CD4-positive, alpha-beta T cell (primary cell): Measurements from ENCODE around the gene ADRB2. TPM values are rescaled to one million over a fixed set of nuclear protein-coding genes. Genes with fewer than 3 reads are reported as not detected.

ENCODE experiments used
- ATAC-seq: fragments of 200-7000 bp; cut with Tn5 transposase; one replicate; pipeline ENCODE4 v1.10.0; 2022; ENCODE audit warnings: mild to moderate bottlenecking; ENCODE audit not compliant: poor library complexity
- CTCF ChIA-PET: fragments of 350-600 bp; sonication (Branson Sonifier 250); formaldehyde crosslinking; loops from one replicate; lab custom pipeline; 2021; ENCODE audit warnings: antibody characterized with exemption, inconsistent platforms; lab: Charles Lee
- POLR2A ChIA-PET: fragments of 350-600 bp; sonication (Branson Sonifier 250); formaldehyde crosslinking; loops from one replicate; lab custom pipeline; 2021; ENCODE audit warnings: antibody characterized with exemption, inconsistent platforms; lab: Charles Lee
- DNase-seq, 14 experiments: peaks; one replicate each; pipeline ENCODE4 v3.0.0-alpha.2; 2013 to 2020; ENCODE audit warnings: mixed read lengths in 2 of 14
- H3K27ac ChIP-seq, 2 donors: one replicate each; pipeline versions ENCODE4 v1.5.1 to v1.7.0; 2013; ENCODE audit warnings: low read length in 2 of 2, low read depth in 1 of 2, mild to moderate bottlenecking in 1 of 2
- H3K27me3 ChIP-seq, 2 experiments: 1 replicate in 1 of 2; 2 replicates in 1 of 2; pipeline versions ENCODE4 v1.6.1 to v1.7.0; 2013; ENCODE audit warnings: low read length in 2 of 2, control low read depth in 1 of 2, mild to moderate bottlenecking in 1 of 2, moderate library complexity in 1 of 2; ENCODE audit not compliant: insufficient read depth in 2 of 2, control insufficient read depth in 1 of 2
- H3K36me3 ChIP-seq: one replicate; pipeline ENCODE4 v1.6.1; 2013; ENCODE audit warnings: low read length, control low read depth; ENCODE audit not compliant: insufficient read depth
- H3K4me1 ChIP-seq: one replicate; pipeline ENCODE4 v1.6.1; 2013; ENCODE audit warnings: low read length, control low read depth; ENCODE audit not compliant: insufficient read depth
- H3K4me3 ChIP-seq: one replicate; pipeline ENCODE4 v1.5.1; 2013; ENCODE audit warnings: mild to moderate bottlenecking, low read length, moderate library complexity
- H3K9me3 ChIP-seq, 2 experiments: 1 replicate in 1 of 2; 2 replicates in 1 of 2; pipeline versions ENCODE4 v1.6.1 to v1.7.0; 2013; ENCODE audit warnings: low read length in 2 of 2, mild to moderate bottlenecking in 2 of 2, control low read depth in 1 of 2, moderate library complexity in 1 of 2; ENCODE audit not compliant: control insufficient read depth in 1 of 2, insufficient read depth in 1 of 2
- H3K27ac Mint-ChIP-seq: one replicate; pipeline ENCODE4 v1.8.0; 2020; ENCODE audit warnings: mixed read lengths
- H3K27me3 Mint-ChIP-seq: one replicate; pipeline ENCODE4 v1.8.0; 2021; ENCODE audit warnings: mixed read lengths
- H3K36me3 Mint-ChIP-seq: one replicate; pipeline ENCODE4 v1.8.0; 2021; ENCODE audit warnings: low read depth, mixed read lengths
- H3K4me1 Mint-ChIP-seq: one replicate; pipeline ENCODE4 v1.8.0; 2021; ENCODE audit warnings: low read depth, mixed read lengths
- H3K4me3 Mint-ChIP-seq: one replicate; pipeline ENCODE4 v1.8.0; 2020; ENCODE audit warnings: mild to moderate bottlenecking, mixed read lengths
- H3K9me3 Mint-ChIP-seq: one replicate; pipeline ENCODE4 v1.8.0; 2020; ENCODE audit warnings: mixed read lengths
- CTCF ChIP-seq: fragments of 200-600 bp; IDR thresholded peaks from one replicate; pipeline ENCODE4 v1.8.0; 2022; ENCODE audit warnings: antibody characterized with exemption, mild to moderate bottlenecking
- intact Hi-C, 2 experiments: fragments of 100-400 bp; cut with DNase I in 1 of 2; cut with micrococcal nuclease in 1 of 2; formaldehyde crosslinking; loops; one replicate each; pipeline versions ENCODE4 v1.15.1 to v1.9.0; 2023 to 2025; cut with DNase I, micrococcal nuclease
- total RNA-seq, 174 experiments: library from RNA in 2 of 174; stranded (reverse) in 2 of 174; gene quantifications; one replicate each; pipeline ENCODE4 v1.2.3 and lab custom pipeline; 2021 to 2026

The ADRB2 gene
- total RNA-seq, 2 experiments from 2014 or later = 1.2 to 1.6 TPM

DNA sequence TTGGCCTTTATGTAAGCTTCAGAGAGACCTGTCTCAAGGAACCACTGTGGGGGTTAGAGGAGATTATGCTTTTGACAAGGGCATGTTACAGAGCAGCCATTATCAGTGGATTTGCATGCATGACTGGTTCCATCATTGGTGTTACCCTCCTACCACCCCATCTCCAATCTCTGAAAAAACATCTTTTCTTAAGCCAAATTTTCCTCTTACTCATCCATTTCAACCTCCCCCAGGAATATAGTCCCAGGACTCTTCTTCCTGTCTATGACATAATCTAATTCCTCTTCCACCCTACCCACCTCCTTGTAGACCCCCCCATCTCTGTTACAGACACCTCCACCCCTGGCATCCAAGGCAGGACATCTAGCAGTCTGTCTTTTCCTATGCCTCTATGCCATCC is 33.1 kb upstream of the ADRB2 start:
- no peak for ATAC-seq
- H3K4me3 Mint-ChIP-seq = no peak overlapping the region
- Histone ChIP-seq H3K27me3 (no peaks in the 10 kb centered on the region), H3K9me3 (no peaks in the 10 kb centered on the region), H3K36me3 (no peaks in the 10 kb centered on the region), H3K27ac (no peak overlapping the region), H3K4me3 (no peak overlapping the region), H3K4me1 (no peaks in the 10 kb centered on the region)
- no peak overlapping the region for H3K27ac Mint-ChIP-seq
- intact Hi-C loops = no loop called here
- no peaks in the 10 kb centered on the region for H3K36me3 Mint-ChIP-seq
- DNase-seq = no peak
- H3K4me1 Mint-ChIP-seq = no peaks in the 10 kb centered on the region
- H3K27me3 Mint-ChIP-seq = peaks cover 9% of the 10 kb centered on the region
- no peak for TF ChIP-seq CTCF
- CTCF ChIA-PET = no interaction called here
- no peaks in the 10 kb centered on the region for H3K9me3 Mint-ChIP-seq
- POLR2A ChIA-PET = no interaction called here

DNA sequence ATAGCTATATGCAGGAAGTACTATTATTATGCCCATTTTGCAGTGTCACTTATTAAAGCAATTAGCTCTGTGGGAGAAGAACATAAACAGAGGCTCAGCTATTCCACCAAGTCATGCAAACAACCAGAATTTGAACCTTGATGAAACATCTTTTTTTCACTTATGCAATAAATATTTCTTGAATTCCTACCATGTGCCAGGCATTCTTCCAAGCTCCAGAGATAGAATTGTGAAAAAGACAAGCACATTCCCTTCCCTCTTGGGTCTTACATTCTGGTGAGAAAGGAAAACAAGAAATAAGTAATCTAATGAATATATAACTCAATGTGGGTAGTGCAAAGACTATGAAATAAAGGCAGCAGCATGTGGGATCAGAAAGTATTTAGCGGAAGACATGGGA is 32.1 kb upstream of the ADRB2 start:
- H3K36me3 ChIP-seq = no peaks in the 10 kb centered on the region
- no peak for ATAC-seq
- H3K4me1 ChIP-seq = no peaks in the 10 kb centered on the region
- no peak for DNase-seq
- no peaks in the 10 kb centered on the region for H3K9me3 ChIP-seq
- CTCF ChIA-PET = no interaction called here
- Mint-ChIP-seq H3K9me3 (no peaks in the 10 kb centered on the region), H3K4me3 (no peak overlapping the region), H3K4me1 (no peaks in the 10 kb centered on the region), H3K27ac (no peak overlapping the region), H3K27me3 (peaks cover 7% of the 10 kb centered on the region), H3K36me3 (no peaks in the 10 kb centered on the region)
- no peak for TF ChIP-seq CTCF
- no peak overlapping the region for H3K27ac ChIP-seq
- POLR2A ChIA-PET = no interaction called here
- H3K4me3 ChIP-seq = no peak overlapping the region
- no peaks in the 10 kb centered on the region for H3K27me3 ChIP-seq
- intact Hi-C loops = no loop called here

GRCh38 chr5:148794729-148795561 is 31.5 kb upstream of the ADRB2 start:
- peak in 2 of 14 experiments; percentile 24 to 36 for DNase-seq
- Histone ChIP-seq H3K27ac (no peak overlapping the region), H3K4me1 (no peaks in the 10 kb centered on the region), H3K27me3 (no peaks in the 10 kb centered on the region), H3K4me3 (no peak overlapping the region), H3K36me3 (no peaks in the 10 kb centered on the region), H3K9me3 (no peaks in the 10 kb centered on the region)
- no peaks in the 10 kb centered on the region for H3K36me3 Mint-ChIP-seq
- H3K4me1 Mint-ChIP-seq = no peaks in the 10 kb centered on the region
- H3K4me3 Mint-ChIP-seq = no peak overlapping the region
- TF ChIP-seq CTCF = no peak
- POLR2A ChIA-PET = no interaction called here
- no peak overlapping the region for H3K27ac Mint-ChIP-seq
- H3K27me3 Mint-ChIP-seq = peaks cover 5% of the 10 kb centered on the region
- CTCF ChIA-PET = no interaction called here
- H3K9me3 Mint-ChIP-seq = no peaks in the 10 kb centered on the region
- ATAC-seq = no peak
- intact Hi-C loops = no loop called here
